ENCODE data around the gene LRRC47. TPM values are rescaled to one million over a fixed set of nuclear protein-coding genes. Genes with fewer than 3 reads are reported as not detected.

Gene LRRC47
- total RNA-seq, 2 experiments from 2014 or later, result 43.0 to 45.6 TPM

DNA sequence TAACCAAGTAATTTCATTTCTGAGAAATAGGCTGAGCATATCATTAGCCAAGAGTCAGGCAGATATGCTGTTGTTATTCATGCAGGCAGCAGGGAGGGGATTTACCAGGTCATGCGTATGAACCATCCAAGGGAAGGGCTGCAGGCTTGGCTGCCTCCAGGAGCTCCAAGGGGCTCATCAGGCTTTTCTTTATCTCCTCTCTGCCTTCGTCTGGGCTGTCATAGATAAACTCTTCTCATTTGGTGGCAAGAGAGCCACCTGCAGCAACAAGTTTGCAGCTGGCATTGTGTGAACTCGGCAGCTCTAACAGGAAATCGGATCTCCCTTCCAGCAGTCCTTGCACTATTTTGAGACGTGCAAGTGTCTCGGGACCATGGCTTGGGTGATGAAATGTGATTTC lies 36.5 kb downstream of the LRRC47 start:
- POLR2A ChIA-PET, result no interaction called here
- CTCF ChIA-PET, result no interaction called here

GRCh38 chr1:3759164-3759563 lies 37.1 kb downstream of the LRRC47 start:
- ChIA-PET CTCF (no interaction called here), POLR2A (no interaction called here)

DNA sequence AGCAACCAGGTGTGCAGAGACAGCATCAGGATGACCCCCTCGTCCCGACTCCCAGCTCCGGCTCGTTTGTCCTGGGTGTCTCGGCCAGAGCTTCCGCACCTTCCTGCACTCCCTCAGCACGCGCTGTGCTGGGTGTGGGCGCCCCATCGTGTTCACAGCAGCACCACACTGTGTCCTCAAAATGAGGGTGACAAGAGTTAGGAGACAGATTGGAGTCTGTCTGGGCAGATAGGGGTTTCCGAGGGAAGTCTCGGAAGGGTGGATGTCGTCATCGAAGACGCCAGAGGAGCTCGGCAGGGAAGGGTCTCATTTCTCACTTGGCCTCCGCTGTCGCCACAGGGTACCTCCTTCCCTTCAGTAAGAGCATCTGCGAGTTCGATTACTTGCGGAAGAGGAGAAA lies 39.9 kb downstream of the LRRC47 start:
- POLR2A ChIA-PET, result no interaction called here
- CTCF ChIA-PET, result no interaction called here

GRCh38 chr1:3753656-3754454 lies 42.4 kb downstream of the LRRC47 start:
- CTCF ChIA-PET, result interaction anchor here (0.7 kb wide), 1 partner anchor 20 kb away, joined by 3 read pairs; no protein-coding TSS in a partner anchor
- POLR2A ChIA-PET, result no interaction called here

- ChIA-PET CTCF (interaction anchor here (0.6 kb wide), 1 partner anchor 17 kb away, joined by 3 read pairs; no protein-coding TSS in a partner anchor), POLR2A (interaction anchor here (0.7 kb wide), 2 partner anchors 9 to 63 kb away, joined by 3 to 5 read pairs; no protein-coding TSS in a partner anchor)
These were observed 43.8 kb downstream of the LRRC47 start, which contains the start of gene CCDC27 for GRCh38 chr1:3752400-3752945. CCDC27 (plus strand) TSS chr1:3752450; CDS start chr1:3752482, 32 bp downstream.

DNA sequence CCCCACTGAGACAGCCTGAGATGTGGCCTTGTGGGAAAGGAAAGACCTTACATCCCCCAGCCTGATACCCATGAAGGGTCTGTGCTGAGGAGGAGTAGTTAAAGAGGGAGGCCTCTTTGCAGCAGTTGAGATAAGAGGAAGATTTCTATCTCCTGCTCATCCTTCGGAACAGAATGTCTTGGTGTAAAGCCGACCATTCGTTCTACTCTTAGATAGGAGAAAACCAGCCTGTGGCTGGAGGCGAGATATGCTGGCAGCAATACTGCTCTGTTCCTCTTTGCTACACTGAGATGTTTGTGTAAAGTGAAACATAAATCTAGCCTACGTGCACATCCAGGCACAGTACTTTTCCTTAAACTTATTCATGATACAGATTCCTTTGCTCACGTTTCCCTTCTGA lies 45.6 kb downstream of the LRRC47 start:
- POLR2A ChIA-PET, result no interaction called here
- CTCF ChIA-PET, result no interaction called here

- POLR2A ChIA-PET, result no interaction called here
- CTCF ChIA-PET, result interaction anchor here (1.9 kb wide), 1 partner anchor 296 kb away, joined by 5 read pairs; no protein-coding TSS in a partner anchor
These were observed 46.8 kb downstream of the LRRC47 start for GRCh38 chr1:3749512-3749911.

DNA sequence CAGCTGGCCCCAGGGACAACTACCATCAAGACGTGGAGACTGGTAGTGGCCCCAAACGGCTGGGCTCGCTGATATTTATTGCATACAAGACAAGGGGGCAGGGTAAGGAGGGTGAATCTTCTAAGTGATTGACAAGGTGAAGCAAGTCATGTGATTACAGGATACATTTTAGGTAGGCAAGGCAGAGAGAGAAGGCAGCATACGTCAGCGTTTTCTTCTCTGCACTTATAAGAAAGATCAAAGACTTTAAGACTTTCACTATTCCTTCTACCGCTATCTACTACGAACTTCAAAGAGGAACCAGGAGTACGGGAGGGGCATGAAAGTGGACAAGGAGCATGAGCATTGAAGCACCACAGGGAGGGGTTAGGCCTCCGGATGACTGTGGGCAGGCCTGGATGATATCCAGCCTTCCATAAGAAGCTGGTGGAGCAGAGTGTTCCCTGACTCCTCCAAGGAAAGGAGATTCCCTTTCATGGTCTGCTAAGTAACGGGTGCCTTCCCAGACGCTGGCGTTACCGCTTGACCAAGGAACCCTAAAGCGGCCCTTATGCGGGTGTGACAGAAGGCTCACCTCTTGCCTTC lies 47.9 kb downstream of the LRRC47 start:
- ChIA-PET POLR2A (interaction anchor here (0.5 kb wide), 1 partner anchor 43 kb away, joined by 3 read pairs; no protein-coding TSS in a partner anchor), CTCF (interaction anchor here (1.1 to 1.9 kb wide), 2 partner anchors 24 to 295 kb away, joined by 3 to 5 read pairs; no protein-coding TSS in a partner anchor)

- ChIA-PET CTCF (interaction anchor here (1.1 kb wide), 1 partner anchor 24 kb away, joined by 3 read pairs; no protein-coding TSS in a partner anchor), POLR2A (interaction anchor here (0.5 kb wide), 1 partner anchor 42 kb away, joined by 3 read pairs; no protein-coding TSS in a partner anchor)
These were observed 48.4 kb downstream of the LRRC47 start for GRCh38 chr1:3747903-3748302.

DNA sequence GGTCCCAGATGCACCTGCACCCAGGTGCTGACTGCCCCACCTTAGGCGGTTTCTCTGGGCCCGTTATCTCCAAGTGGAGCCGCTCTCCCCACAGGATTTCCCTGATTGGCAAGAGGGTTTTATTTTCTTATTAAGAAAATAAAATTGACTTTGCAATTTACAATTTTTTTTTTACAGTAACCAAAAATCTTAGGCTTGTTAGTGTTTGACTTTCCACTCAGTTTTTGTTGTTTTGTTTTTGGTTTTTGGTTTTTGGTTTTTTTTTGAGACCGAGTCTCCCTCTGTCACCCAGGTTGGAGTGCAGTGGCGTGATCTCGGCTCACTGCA lies 48.8 kb downstream of the LRRC47 start:
- ChIA-PET CTCF (no interaction called here), POLR2A (no interaction called here)

DNA sequence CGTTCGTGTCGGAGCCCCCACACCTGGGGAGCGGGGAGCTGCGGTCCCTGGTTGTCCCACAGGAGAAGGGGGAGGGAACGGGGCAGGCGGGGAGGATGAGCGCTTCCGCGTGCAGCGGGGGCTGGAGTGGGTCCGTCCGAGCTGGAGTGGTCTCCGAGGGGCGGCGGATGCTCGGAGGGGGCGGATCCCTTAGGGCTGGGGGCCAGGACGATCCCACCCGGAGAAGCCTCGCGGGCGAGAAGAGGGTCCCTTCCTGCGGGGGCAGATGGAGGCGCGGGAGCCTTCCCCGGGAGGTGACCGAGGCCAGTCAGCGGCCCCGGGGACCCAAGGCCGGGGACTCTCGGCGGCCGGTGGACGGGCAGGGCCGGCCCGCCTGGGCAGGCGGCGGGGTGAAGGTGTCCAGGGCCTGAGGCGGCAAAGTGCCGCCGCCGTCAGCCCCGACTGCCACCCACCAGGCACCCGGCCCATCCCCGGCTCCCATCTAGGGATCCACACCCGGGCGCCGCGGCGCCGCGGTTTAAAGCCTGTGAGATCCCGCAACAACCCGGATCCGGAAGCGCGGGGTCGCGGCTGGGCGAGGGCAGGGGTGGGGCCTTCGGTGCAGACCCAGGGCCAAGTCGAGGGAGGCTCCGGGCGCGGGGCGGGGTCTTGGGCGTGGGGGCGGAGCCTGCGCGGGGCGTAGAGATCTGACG lies 49.3 kb downstream of the LRRC47 start:
- ChIA-PET CTCF (interaction anchor here (1.5 kb wide), 1 partner anchor 23 kb away, joined by 4 read pairs; no protein-coding TSS in a partner anchor), POLR2A (no interaction called here)

- CTCF ChIA-PET, result interaction anchor here (1.5 kb wide), 1 partner anchor 22 kb away, joined by 4 read pairs; no protein-coding TSS in a partner anchor
- POLR2A ChIA-PET, result no interaction called here
These were observed 49.9 kb downstream of the LRRC47 start for GRCh38 chr1:3746389-3746829.

- ChIA-PET POLR2A (no interaction called here), CTCF (interaction anchor here (1.5 kb wide), 1 partner anchor 22 kb away, joined by 4 read pairs; no protein-coding TSS in a partner anchor)
These were observed 50.5 kb downstream of the LRRC47 start for GRCh38 chr1:3745590-3746381.

DNA sequence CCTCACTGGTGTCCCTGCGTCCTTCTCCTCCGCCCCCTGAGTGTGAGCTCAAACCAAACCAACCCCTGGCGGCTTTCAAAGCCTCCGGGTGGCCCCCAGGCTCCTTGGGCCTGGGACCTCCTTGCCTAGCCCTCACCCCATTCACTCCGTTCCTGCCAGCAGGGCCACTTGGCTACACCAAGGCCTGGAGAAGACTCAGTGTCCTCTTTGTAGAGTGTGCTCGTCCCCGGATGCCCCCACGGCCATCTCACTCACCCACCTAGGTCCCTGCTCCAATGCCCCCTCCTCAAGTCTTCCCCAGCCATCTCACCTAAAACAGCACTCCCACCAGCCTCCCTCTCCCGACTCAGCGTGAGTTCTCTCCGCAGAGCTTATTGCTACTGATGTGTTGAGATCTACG lies 51.2 kb downstream of the LRRC47 start:
- POLR2A ChIA-PET, result no interaction called here
- CTCF ChIA-PET, result no interaction called here

GRCh38 chr1:3744646-3745045 lies 51.7 kb downstream of the LRRC47 start:
- ChIA-PET POLR2A (no interaction called here), CTCF (no interaction called here)

- POLR2A ChIA-PET, result no interaction called here
- CTCF ChIA-PET, result no interaction called here
These were observed 52.5 kb downstream of the LRRC47 start for GRCh38 chr1:3743826-3744225.

DNA sequence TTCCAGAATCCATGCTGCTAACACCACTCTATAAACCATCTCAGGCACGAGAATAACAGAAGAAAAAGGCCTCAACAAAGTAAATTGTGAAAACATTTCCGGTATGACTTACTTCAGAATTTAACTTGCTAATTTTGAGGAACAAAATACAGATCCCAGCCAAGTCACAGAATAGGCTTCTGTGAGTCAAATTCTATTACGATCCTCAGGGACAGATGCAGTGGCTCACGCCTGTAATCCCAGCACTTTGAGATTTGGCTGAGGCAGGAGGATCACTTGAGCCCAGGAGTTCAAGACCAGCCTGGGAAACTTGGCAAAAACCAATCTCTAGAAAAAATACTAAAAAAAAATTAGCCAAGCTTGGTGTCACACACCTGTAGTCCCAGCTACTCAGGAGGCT lies 52.9 kb downstream of the LRRC47 start:
- ChIA-PET CTCF (no interaction called here), POLR2A (no interaction called here)

- ChIA-PET POLR2A (no interaction called here), CTCF (no interaction called here)
These were observed 53.6 kb downstream of the LRRC47 start for GRCh38 chr1:3742439-3743298.
